Midbrain (tissue), 1 donor: ENCODE data around the gene ZNF140.

Experiments used
- DNase-seq: peaks from one replicate; lab custom pipeline; 2025; lab: John Stamatoyannopoulos, UW

Gene ZNF140

DNA sequence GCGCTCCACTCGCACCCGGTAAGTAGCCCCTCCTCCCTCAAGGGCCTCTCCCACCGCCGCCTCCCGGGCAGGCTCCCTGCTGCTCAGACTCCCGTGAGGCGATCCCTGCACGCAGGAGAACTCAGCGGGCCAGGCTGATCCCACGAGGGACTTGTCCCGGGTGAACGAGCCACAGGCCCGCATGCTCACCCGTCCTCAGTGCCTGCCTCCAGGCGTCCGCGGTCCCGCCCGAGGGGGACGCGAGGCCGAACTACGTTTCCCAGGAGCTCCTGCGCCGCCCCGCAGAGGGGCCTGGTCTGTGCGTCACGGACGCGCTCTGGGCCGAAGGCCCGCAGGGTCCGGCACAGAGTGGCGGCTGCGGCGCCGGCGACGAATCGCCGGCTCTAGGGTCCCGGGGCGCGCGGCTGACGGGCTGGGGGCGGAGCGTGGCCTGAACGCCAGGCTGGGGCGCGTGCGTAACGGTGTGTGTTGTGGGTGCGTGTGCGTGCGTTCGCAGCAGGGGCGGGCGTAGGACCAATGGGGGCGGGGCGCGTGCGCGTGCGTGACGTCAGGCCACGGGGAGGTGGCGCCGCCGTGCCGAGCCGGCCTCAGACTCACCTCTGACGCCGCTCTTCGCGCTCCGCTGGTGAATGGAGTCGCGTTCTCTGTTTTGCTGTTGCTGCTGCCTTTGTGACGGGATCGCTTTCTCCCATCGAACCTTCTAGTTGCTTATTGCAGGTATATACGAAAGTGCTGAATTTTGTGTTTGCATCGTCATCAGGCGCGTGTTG, 49.5 kb downstream of the ZNF140 start, which contains the start of the genes ZNF10 and ZNF891:
TSS of gene ZNF10 (plus strand) at position 590 of the 770 bp plus-strand sequence. CDS start 13,866 bp downstream, outside the sequence.
TSS of gene ZNF891 (minus strand) at position 237 of the 770 bp plus-strand sequence. CDS start 8,356 bp downstream, outside the sequence.
- peak; percentile 94 for DNase-seq

GRCh38 chr12:133130808-133131128, 50.0 kb downstream of the ZNF140 start:
- no peak for DNase-seq

DNA sequence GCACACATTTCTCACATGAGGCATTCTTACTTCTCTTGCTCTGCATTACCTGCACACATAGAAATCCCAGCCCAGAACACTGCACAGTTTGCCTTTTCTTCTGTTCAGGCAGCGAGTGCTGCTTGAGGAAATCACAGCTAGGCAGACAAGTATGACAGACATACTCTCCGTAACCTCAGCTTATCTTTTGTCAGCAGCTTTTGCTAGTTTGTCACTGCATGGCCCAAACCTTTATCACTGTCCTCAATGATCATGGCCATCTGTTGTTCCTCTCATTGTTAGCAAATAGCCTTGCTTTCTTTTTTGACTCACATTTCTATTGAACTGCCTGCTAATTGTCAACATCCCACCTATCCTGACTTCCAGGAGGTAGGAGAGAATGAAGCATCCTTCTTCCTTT, 55.0 kb downstream of the ZNF140 start:
- DNase-seq = no peak

GRCh38 chr12:133145981-133146380, 65.3 kb downstream of the ZNF140 start:
- DNase-seq = no peak

DNA sequence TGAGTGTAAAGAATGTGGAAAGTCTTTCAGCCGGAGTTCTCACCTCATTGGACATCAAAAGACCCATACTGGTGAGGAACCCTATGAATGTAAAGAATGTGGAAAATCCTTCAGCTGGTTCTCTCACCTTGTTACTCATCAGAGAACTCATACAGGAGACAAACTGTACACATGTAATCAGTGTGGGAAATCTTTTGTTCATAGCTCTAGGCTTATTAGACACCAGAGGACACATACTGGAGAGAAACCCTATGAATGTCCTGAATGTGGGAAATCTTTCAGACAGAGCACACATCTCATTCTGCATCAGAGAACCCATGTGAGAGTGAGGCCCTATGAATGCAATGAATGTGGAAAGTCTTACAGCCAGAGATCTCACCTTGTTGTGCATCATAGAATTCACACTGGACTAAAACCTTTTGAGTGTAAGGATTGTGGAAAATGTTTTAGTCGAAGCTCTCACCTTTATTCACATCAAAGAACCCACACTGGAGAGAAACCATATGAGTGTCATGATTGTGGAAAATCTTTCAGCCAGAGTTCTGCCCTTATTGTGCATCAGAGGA, 75.5 kb downstream of the ZNF140 start:
- DNase-seq = no peak
